GOT3 (cell line): Measurements from ENCODE around the gene SH3BP4.

Experiments
- DNase-seq: peaks from one replicate; lab custom pipeline; 2025; ENCODE audit warnings: mixed read lengths; lab: John Stamatoyannopoulos, UW

Gene SH3BP4

DNA sequence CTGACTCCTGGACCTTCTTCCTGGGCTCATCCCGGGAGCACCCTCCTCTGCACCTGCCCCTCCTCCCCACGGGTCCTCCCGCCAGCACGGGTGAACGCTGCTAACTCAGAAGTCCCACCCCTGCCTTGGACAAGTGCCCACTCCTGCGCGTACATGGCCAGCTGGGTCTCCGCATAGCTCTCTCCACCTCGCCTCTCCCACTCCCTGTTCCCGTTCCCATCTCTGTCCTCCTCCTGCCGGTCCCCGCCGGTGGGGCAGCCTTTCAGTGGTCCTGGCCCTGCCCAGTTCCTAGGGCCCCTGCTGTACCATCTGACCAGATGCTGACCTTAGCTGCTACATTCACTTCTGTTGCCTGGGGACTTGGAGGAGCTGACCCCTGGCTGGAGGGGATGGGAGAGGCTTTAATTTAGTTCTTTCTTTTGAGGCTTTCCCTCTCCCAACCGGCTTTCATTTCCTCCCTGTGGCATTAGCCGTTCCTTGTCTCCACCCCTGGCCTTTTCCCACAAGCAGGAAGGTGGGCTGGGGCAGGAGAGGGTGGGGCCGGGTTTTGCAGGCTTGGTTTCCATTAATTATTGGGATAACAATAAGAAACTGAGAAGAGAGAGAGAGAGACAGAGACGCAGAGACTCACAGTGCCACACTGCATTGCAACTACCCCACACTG lies 136.1 kb downstream of the SH3BP4 start:
- no peak for DNase-seq

DNA sequence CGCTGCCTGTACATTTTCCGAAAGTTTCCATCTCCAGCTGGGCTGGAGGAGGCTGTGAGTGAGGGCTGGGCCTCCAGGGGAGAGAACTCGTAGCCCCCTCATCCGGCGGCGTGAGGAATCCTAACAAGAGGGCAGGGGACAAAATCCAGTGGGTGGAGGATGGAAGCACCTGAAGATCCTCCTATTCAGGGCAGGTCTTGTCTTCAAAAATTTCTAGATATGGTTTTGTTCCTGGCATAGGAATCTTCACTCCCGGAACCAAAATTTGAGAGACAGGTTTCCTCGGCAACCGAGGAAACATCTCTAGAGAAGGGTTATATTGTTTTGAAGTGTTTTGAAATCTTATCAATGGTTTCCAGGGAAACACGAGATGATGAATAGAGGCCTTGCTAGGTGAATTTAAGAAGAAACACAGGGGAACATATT lies 136.7 kb downstream of the SH3BP4 start:
- DNase-seq, result no peak

GRCh38 chr2:235091421-235091820 lies 139.6 kb downstream of the SH3BP4 start:
- no peak for DNase-seq

DNA sequence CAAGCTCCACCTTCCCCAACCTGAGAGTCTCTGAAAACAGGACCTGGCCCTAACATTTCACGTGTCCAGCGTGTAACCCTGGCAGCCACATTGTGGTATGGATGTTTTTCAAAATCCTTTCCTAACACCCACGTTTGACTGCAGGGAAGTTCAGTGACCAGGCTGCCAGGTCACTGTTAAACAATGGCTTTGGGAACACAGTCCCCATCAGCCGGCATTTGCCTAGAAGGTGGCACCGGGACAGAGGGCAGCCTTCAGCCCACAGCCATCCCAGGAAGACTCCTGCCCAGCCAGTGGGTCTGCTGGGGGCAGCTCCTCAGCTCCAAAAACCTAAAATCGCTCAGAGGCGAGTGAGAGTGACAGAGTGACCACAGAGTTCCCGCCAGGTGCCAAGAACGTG lies 140.2 kb downstream of the SH3BP4 start:
- DNase-seq, result no peak

DNA sequence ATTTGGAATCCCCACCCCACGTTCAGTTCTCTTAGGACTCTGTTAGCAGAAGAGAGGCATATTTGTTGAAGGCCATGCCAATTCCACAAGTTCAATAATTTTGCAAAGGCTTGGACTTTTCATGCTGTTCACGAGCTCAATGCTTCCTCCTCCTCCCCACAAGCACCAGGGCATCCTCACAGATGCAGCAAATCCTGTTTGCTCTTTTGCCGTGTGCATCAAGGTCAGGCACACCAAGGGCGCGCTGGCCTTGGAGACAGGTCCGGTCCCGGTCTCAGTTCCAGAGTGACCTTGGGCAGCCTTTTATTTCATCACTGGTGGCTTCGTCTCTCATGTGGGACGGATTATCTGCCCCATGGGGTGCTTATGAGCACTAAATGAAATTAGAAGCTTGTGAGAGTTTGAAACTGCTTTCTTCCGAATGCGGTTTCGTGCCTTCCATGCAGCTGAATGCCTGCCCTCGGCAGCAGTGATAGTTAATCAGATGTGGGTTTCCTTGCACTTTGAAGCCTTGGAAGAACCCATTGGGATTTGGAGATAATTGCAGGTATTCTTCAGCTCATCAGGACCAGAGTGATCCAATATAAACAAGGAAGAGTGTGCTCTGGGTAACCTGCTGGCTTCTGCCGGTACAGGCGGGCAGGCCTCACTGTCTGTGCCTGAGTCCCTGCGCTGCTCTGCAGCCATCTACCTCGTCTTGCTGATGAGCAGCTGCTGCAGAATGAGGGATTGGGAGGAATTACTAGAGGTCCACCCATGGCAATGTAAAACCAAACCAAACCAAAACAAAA lies 140.8 kb downstream of the SH3BP4 start:
- no peak for DNase-seq

DNA sequence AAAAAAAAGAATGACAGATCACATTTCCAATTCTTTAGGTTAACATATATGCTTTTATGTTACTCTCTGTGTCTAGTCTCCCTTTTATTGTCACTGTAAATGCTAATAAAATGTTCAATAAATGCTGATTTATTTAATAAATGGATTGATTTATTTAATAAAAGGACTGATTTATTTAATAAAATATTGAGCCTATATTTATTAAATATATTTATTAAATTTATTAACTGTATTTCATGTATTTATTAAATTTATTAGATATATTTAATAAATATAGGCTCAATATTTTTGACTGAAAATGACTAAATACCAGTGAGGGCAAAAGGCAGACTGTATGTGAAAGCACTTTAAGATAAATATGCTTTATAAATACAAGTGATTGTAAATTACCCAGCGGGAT lies 142.6 kb downstream of the SH3BP4 start:
- no peak for DNase-seq

GRCh38 chr2:235095569-235095968 lies 143.8 kb downstream of the SH3BP4 start:
- no peak for DNase-seq

GRCh38 chr2:235096447-235096846 lies 144.6 kb downstream of the SH3BP4 start:
- DNase-seq, result no peak

DNA sequence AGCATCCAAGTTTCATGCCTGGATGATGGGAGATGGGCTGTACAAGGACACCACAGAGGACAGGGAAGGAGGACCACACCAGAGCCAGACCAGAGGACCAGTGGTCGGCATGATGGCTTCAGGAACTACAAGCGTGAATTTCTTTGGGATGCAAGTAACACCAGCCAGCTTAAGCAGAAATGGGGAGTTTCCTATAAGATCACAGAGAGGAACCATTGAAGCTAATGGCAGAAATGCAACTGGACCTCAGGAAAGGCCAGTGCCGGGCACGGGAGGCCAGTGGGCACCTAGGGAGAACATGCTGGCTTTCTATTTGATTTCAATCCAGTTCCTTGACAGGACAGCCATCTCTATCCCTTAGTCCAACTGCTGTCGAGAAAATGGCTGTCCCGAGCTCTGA lies 145.4 kb downstream of the SH3BP4 start:
- DNase-seq, result no peak

DNA sequence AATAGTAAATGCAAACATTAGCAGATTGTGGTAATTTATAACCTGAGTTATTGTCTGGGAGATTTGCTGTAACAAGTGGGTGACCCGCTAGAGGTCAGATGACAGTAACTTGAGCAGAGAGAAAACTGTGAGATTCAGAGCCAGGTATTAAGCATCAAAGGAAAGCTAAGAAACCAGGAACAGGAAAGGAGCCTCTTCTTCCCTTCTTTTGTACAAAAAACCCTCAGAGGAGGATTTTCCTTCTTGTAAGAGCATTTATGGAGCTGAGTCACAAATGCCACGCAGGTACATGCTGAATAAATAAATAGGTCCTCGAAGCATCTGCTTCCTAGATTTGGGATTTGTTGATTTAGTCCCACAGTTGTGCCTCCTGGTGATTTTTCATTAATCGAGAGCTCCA lies 146.5 kb downstream of the SH3BP4 start:
- DNase-seq, result no peak

DNA sequence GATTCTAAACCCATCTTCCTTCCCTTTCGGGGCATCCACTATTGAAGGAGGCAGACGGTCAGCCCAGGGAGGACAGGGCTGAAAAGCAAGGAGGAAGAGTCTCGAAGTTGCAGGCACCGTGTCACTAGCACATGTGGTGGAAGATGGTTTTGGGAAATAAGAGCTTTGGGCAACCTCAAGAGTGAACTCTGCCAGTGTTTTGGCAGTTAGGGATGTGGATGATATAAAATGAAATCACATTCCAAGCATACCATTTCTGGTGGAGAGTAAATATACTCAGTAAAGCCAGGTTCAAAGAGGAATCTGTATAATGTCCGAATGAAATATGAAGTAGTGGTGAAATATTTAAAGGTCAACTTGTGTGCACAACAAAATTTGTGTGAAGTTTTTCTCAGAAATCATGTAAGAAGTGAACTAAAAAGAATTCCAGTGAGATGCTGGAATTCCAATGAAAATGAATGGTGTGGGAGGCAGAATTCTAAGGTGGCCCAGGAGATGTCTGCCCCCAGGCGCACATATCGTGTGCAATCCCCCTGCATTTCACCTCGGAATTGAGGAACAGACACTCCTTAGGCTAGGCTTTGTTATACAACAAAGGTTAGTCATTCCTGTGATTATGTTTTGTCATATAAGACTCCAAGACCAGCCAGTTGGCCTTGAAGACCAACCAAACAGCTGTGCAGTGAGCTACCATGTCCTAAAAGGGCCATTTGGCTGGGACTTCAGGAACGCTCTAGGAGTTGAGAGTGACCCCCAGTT lies 147.1 kb downstream of the SH3BP4 start:
- DNase-seq, result no peak

- no peak for DNase-seq
Measured at GRCh38 chr2:235102896-235103295, 151.1 kb downstream of the SH3BP4 start.
